Duodenal mucosa (tissue), 2 donors: Measurements from ENCODE around the gene BOD1L1.

ENCODE experiments used
- H3K27ac ChIP-seq: one replicate; pipeline ENCODE4 v1.7.0; 2013; ENCODE audit warnings: low read depth, low read length
- H3K27me3 ChIP-seq, 2 donors: one replicate each; pipeline ENCODE4 v1.7.0; 2013; ENCODE audit warnings: low read length in 2 of 2, control low read depth in 1 of 2; ENCODE audit not compliant: insufficient read depth in 2 of 2, control insufficient read depth in 1 of 2
- H3K36me3 ChIP-seq, 2 donors: one replicate each; pipeline ENCODE4 v1.7.0; 2013; ENCODE audit warnings: low read length in 2 of 2, control low read depth in 1 of 2; ENCODE audit not compliant: insufficient read depth in 2 of 2, control insufficient read depth in 1 of 2
- H3K4me1 ChIP-seq, 2 donors: one replicate each; pipeline ENCODE4 v1.7.0; 2013; ENCODE audit warnings: low read length in 2 of 2, control low read depth in 1 of 2; ENCODE audit not compliant: insufficient read depth in 2 of 2, control insufficient read depth in 1 of 2
- H3K4me3 ChIP-seq, 2 donors: one replicate each; pipeline ENCODE4 v1.7.0; 2013; ENCODE audit warnings: low read length in 2 of 2, low read depth in 1 of 2
- H3K9ac ChIP-seq, 2 donors: one replicate each; pipeline ENCODE4 v1.7.0; 2013; ENCODE audit warnings: low read length in 2 of 2, low read depth in 1 of 2
- H3K9me3 ChIP-seq, 2 donors: one replicate each; pipeline ENCODE4 v1.7.0; 2013; ENCODE audit warnings: low read length in 2 of 2, control low read depth in 1 of 2; ENCODE audit not compliant: control insufficient read depth in 1 of 2

BOD1L1 gene

DNA sequence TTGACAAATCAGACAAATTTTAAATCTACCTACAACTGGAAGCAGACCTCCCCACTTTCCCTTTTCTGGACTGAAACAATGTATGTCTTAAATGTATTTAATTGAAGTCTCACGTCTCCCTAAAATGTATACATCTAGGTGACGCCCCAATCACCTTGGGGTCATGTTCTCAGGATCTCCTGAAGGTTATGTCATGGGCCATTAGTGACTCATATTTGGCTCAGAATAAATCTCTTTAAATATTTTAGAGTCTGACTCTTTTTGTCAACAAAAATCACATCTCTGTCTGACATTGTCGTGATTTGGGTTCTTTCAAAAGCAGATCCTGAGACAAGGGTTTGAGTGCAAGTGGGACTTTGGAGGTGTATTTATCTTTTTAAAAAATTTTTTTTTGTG lies 26.2 kb upstream of the BOD1L1 start:
- H3K9ac ChIP-seq: no peak overlapping the region
- H3K36me3 ChIP-seq: no peaks in the 10 kb centered on the region
- H3K4me3 ChIP-seq: peak overlapping the region in 1 of 2 donors; percentile 70
- peaks cover 5 to 9% of the 10 kb centered on the region in 2 donors for H3K4me1 ChIP-seq
- no peak overlapping the region for H3K27ac ChIP-seq
- H3K9me3 ChIP-seq: no peaks in the 10 kb centered on the region
- H3K27me3 ChIP-seq: no peaks in the 10 kb centered on the region

DNA sequence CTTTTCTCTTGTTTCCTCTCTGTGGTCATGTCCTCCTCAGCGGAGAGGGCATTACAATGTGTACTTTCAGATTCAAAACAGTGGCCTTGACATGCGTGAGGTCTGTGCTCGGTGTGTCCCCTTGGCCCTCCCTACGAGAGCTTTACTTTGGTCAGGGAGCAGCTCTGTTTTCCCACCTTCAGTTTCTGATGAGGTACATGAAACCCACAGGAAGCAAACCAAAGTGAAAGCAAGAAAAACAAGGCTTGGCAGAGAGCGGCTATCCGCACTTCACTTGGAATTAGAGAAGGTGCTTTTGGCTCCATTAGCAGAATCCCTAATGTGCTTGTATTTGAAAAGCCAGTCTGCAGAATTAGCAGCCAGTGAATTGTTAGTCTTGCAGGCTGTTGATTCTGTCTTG lies 19.5 kb upstream of the BOD1L1 start:
- Histone ChIP-seq H3K27me3 (peaks cover 0 to 5% of the 10 kb centered on the region in 2 donors), H3K9me3 (no peaks in the 10 kb centered on the region), H3K27ac (no peak overlapping the region), H3K9ac (no peak overlapping the region), H3K4me1 (no peaks in the 10 kb centered on the region), H3K36me3 (no peaks in the 10 kb centered on the region), H3K4me3 (no peak overlapping the region)

DNA sequence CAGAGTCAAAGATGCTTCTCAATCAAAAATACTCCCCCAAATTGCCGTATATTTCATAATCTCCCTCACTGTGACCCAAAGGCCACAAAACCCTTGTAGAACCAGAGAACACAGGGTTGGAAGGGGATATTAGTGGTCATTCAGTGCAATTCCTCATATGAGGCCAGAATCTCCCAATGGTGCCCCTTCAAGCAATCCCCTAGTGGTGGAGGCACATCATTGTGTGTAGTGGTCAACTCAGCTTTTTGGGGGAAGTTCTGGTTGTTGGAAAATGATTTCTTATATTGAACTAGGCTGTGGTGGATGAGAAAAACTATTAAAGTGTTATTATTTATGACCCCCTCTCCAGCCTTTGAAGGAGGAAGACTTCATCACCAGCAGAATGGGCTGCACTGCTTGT lies 17.6 kb upstream of the BOD1L1 start:
- no peaks in the 10 kb centered on the region for H3K4me1 ChIP-seq
- H3K27ac ChIP-seq: no peak overlapping the region
- H3K36me3 ChIP-seq: no peaks in the 10 kb centered on the region
- no peak overlapping the region for H3K4me3 ChIP-seq
- no peaks in the 10 kb centered on the region for H3K9me3 ChIP-seq
- peaks cover 0 to 9% of the 10 kb centered on the region in 2 donors for H3K27me3 ChIP-seq
- H3K9ac ChIP-seq: no peak overlapping the region

DNA sequence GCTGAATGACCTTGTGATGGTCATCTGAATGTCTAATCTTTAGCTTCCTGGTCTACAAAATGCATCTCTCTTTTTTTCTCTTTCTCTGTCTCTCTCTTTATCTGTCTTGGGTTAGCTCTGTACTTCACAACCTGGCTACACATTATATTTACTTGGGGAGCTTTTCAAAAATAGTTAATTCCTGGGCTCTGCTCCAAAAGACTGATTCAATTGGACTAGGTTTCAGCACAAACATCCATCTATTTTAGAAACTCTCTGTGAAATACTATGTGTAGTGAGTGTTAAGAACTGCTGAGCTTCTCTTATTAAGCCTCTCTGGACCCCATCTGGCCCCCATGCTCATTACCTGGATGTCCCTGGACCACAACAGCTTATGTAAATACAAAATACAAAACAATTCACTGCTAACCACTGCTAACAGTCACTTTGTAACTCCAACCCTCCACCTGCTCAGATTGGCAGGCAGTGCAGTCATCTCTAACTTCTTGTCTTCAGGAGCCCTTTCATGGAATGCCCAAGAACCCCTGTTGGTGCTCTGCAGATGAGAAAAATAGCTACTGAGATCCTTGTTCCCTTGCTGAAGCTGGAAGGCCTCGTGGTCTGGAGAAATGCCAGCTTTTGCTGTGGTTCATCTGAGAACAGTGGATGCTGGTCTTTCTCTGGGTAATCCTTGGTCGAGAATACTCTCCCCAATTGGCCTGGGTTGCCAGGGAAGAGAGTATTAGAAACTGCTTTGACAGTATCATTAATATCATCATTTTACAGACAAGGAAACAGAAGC lies 14.8 kb upstream of the BOD1L1 start:
- H3K27ac ChIP-seq: no peak overlapping the region
- no peaks in the 10 kb centered on the region for H3K4me1 ChIP-seq
- H3K9ac ChIP-seq: no peak overlapping the region
- no peak overlapping the region for H3K4me3 ChIP-seq
- H3K9me3 ChIP-seq: no peaks in the 10 kb centered on the region
- H3K27me3 ChIP-seq: peaks cover 0 to 9% of the 10 kb centered on the region in 2 donors
- no peaks in the 10 kb centered on the region for H3K36me3 ChIP-seq

DNA sequence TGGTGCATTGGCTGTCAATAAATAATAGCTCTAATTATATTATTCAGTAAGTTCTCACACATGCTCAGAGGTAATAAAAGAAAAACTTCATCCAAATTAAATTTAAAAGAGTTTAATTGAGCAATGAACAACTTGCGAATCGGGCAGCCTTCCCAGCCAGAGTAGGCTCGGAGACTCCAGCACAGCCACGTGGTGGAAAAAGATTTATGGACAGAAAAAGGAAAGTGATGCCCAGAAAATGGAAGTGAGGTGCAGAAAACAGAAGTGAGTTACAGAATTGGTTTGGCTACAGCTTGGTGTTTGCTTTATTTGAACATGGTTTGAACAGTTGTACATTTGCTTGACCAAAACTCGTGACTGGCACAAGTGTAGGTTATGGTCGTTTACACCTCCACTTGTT lies 13.6 kb upstream of the BOD1L1 start:
- no peaks in the 10 kb centered on the region for H3K36me3 ChIP-seq
- no peak overlapping the region for H3K27ac ChIP-seq
- no peak overlapping the region for H3K4me3 ChIP-seq
- no peaks in the 10 kb centered on the region for H3K4me1 ChIP-seq
- H3K9me3 ChIP-seq: no peaks in the 10 kb centered on the region
- H3K9ac ChIP-seq: no peak overlapping the region
- H3K27me3 ChIP-seq: peaks cover 0 to 12% of the 10 kb centered on the region in 2 donors

DNA sequence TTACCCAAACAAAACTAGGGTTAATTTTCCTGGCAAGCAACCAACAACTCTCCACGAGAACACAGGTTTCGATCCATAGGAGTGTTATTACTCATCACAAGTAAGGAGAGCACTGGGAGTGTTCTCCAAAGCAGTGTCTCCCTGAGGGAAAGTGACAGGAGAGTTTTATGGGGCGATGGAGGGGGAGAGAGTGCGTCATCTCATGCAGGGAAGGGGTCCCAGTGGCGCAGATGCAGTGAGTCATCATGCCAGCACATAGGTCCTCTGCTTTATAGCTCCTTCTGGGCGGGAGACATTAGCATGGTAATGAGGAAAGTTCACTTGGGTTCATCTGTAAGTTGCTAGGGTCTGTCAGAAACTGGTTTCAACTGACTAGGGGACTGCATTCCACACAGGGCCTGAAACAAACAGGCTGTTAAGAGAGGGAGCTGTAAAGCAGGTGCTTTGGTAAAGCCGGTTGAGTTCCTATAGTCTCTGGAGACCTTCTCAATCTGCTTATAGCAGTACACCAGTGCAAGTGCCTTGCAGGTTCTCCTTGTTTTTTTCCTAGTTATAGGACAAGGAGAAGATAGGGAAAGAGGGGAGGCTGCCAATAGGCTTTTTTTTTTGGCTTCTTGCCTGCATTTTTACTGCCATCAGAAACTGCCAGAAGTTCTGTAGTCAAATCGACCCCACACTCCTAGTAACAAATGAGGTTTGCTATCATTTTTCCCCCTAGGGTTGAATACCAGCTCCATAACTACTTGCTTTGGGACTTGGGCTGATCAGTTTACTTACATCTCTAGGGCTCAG lies 12.8 kb upstream of the BOD1L1 start:
- Histone ChIP-seq H3K27ac (no peak overlapping the region), H3K4me3 (no peak overlapping the region), H3K9ac (no peak overlapping the region), H3K27me3 (peaks cover 0 to 9% of the 10 kb centered on the region in 2 donors), H3K9me3 (no peaks in the 10 kb centered on the region), H3K4me1 (no peaks in the 10 kb centered on the region), H3K36me3 (no peaks in the 10 kb centered on the region)

DNA sequence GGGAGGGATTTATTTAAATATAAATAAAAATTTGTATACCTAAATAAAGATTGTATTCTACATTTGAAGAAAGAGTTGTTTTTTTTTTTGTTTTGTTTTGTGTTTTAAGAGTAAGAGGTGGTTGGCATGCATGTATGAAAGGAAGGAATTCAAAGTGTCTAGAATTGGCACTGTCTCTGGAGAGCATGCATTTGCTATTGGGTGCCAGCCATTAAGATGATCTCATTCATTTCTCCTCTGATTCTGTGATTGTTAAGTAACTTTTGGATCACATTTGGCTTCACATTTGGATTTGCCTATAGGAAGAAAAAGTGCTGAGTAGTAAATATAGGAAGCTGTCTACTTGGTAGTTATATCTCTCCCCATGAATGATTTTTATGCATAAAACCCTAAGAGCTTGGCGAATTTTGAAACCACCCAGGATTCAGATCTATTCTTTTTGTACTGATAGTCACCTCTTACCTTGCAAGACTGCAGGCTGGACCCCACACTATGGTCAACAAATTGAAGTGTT lies 7.8 kb upstream of the BOD1L1 start:
- H3K9me3 ChIP-seq: no peaks in the 10 kb centered on the region
- H3K27me3 ChIP-seq: peaks cover 0 to 2% of the 10 kb centered on the region in 2 donors
- no peaks in the 10 kb centered on the region for H3K36me3 ChIP-seq
- H3K9ac ChIP-seq: no peak overlapping the region
- H3K27ac ChIP-seq: no peak overlapping the region
- no peaks in the 10 kb centered on the region for H3K4me1 ChIP-seq
- H3K4me3 ChIP-seq: no peak overlapping the region

DNA sequence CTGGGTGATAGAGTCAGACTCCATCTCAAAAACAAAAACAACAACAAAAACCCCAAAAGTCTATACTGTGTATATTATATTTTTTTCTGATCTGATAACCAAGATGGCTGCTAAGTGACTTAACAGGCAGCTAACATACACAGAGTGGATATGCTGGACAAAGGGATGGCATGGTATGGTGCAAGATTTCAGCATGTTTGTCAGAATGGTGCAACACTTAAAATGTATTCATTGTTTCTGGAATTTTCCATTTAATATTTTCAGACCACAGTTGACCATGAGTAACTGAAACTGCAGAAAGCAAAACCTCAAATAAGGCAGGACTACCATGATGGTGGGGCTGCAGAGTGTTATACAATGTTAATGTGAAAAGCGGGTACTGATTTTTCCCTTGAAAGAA lies 6.1 kb upstream of the BOD1L1 start:
- H3K9ac ChIP-seq: no peak overlapping the region
- H3K9me3 ChIP-seq: no peaks in the 10 kb centered on the region
- H3K36me3 ChIP-seq: no peaks in the 10 kb centered on the region
- peaks cover under 1 to 1% of the 10 kb centered on the region in 2 donors for H3K4me1 ChIP-seq
- peaks cover 0 to 2% of the 10 kb centered on the region in 2 donors for H3K27me3 ChIP-seq
- no peak overlapping the region for H3K4me3 ChIP-seq
- H3K27ac ChIP-seq: no peak overlapping the region

DNA sequence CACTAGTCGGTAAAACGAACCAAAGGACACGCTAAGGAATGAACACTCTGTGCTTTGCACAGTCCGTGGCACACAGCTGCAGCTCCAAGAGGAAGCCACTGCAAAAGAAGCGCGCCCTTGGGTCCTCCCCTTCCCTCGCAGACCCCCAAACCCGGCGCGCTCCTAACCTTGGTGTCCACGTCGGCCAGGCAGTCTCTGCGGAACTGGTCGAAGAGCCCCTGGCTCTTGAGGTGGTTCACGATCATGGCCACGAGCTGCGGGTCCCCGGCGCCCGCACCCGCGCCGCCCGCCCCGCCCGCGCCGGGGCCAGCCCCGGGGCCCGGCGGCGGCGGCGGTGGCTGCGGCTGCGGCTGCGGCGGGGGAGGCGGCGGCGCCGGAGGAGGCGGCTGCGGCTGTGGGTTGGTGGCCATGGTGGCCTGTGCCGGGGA lies 333 bp downstream of the BOD1L1 start:
- no peaks in the 10 kb centered on the region for H3K9me3 ChIP-seq
- peaks cover 0 to 5% of the 10 kb centered on the region in 2 donors for H3K36me3 ChIP-seq
- H3K4me1 ChIP-seq: peaks cover 22% of the 10 kb centered on the region in 2 donors
- H3K27ac ChIP-seq: peak overlapping the region; percentile 45
- no peaks in the 10 kb centered on the region for H3K27me3 ChIP-seq
- H3K9ac ChIP-seq: peak overlapping the region; percentile 74 to 95
- peak overlapping the region; percentile 86 to 99 for H3K4me3 ChIP-seq
